HPDE6-E6E7 (cell line): Measurements from ENCODE around the gene CDT1.
A peak's percentile ranks its signal among the peaks of the same experiment; 100 is the strongest.
"Not testable (repeated sequence)": the region's sequence is repeated elsewhere in the genome, so short reads cannot be mapped to it uniquely, and the experiment has no call there.

Experiments
- DNase-seq: peaks from one replicate; pipeline ENCODE4 v3.0.0; 2011; ENCODE audit warnings: missing footprints; ENCODE audit errors: extremely low spot score

CDT1 gene

GRCh38 chr16:88816736-88817535 is 13.3 kb downstream of the CDT1 start:
- no peak for DNase-seq

- DNase-seq = no peak
Observed at GRCh38 chr16:88817785-88818574, 14.4 kb downstream of the CDT1 start.

GRCh38 chr16:88818575-88818874 is 14.9 kb downstream of the CDT1 start:
- DNase-seq = no peak

- no peak for DNase-seq
Observed at GRCh38 chr16:88819126-88819525, 15.5 kb downstream of the CDT1 start.

GRCh38 chr16:88820385-88821025 is 16.9 kb downstream of the CDT1 start:
- no peak for DNase-seq

- no peak for DNase-seq
Observed at GRCh38 chr16:88821168-88821850, 17.7 kb downstream of the CDT1 start.

GRCh38 chr16:88822281-88823040 is 18.9 kb downstream of the CDT1 start:
- no peak for DNase-seq

GRCh38 chr16:88823646-88824045 is 20.1 kb downstream of the CDT1 start:
- not testable (repeated sequence) for DNase-seq

- no peak for DNase-seq
Observed at GRCh38 chr16:88824256-88825077, 20.9 kb downstream of the CDT1 start.

- DNase-seq = no peak
Observed at GRCh38 chr16:88825146-88825545, 21.6 kb downstream of the CDT1 start.

- no peak for DNase-seq
Observed at GRCh38 chr16:88826070-88826840, 22.7 kb downstream of the CDT1 start.

GRCh38 chr16:88827727-88828126 is 24.1 kb downstream of the CDT1 start:
- no peak for DNase-seq

- DNase-seq = no peak
Observed at GRCh38 chr16:88828711-88829110, 25.1 kb downstream of the CDT1 start.

- DNase-seq = no peak
Observed at GRCh38 chr16:88830258-88830657, 26.7 kb downstream of the CDT1 start.

GRCh38 chr16:88830783-88831182 is 27.2 kb downstream of the CDT1 start:
- DNase-seq = no peak

GRCh38 chr16:88831838-88832237 is 28.2 kb downstream of the CDT1 start:
- DNase-seq = peak; percentile 85

GRCh38 chr16:88833086-88833485 is 29.5 kb downstream of the CDT1 start:
- DNase-seq = no peak

GRCh38 chr16:88834670-88835069 is 31.1 kb downstream of the CDT1 start:
- no peak for DNase-seq

- DNase-seq = no peak
Observed at GRCh38 chr16:88835383-88835782, 31.8 kb downstream of the CDT1 start.

- no peak for DNase-seq
Observed at GRCh38 chr16:88835818-88836217, 32.2 kb downstream of the CDT1 start.
